HG03025 (cell line): ENCODE data around the gene ZNF19.

Source experiments
- ATAC-seq: cut with Tn5 transposase; IDR thresholded peaks from one replicate; pipeline ENCODE4 v1.9.1; 2021; ENCODE audit warnings: mild to moderate bottlenecking, moderate library complexity; ENCODE audit not compliant: unreplicated experiment, low FRiP score

Gene ZNF19

DNA sequence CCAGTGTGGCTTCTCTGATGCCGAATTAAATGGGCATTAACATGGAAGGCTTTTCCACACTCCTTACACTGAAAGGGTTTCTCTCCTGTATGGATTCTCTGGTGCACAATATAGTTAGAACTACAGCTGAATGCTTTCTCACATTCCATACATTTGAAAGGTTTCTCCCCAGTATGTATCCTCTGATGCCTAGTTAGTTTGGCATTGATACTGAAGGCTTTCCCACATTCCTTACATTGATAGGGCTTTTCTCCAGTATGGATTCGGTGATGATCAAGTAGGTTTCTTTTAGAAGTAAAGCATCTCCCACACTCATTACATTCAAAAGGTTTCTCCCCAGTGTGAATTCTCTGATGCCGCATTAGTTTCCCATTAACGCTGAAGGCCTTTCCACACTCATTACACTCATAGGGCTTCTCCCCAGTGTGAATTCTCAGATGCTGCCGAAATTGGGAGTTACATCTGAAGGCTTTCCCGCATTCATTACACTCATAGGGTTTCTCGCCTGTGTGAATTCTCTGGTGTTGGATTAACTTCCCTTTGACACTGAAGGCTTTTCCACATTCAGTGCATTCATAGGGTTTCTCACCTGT lies 40.8 kb downstream of the ZNF19 start:
- no peak for ATAC-seq

DNA sequence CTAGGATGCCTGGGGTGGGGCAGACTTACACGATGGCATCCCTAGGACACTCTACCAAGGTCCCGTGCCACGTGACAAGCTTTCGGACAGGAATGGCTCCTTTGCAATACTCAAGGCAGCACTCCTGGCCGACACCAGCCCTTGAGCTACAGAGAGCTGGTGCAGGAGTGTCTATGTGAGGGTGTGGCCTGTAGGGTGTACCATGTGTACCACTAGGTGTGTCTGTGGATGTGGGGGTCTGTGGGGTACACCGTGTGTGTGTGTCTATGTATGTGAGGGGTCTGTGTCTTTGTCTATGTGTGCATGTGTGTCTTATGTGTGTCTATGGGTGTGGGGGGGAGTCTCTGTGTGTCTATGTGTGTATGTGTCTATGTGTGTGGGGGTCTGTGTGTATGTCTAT lies 45.4 kb downstream of the ZNF19 start:
- no peak for ATAC-seq

DNA sequence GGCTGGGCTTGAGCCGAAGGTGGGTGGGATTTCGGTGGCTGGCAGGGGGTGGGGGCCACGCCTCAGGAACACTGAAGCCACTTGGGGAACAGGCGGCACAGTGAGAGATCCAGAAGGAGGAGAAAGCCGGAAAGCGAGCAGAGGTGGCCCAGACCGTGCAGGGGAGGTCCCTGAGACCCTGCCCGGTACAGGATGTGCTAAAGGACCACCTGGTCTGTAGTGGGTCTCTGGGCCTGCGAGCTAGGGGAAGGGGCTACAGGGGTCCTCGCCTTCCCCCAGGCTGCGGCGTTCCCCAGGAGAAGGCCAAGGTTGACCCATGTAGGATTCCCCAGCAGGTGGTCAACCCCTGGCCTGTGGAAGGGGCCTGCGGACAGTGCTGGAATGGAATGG lies 47.1 kb downstream of the ZNF19 start, which contains the start of gene TLE7:
Gene TLE7 (minus strand): TSS at position 4 of the 390 bp plus-strand sequence. CDS start 8,730 bp downstream, outside the sequence.
- ATAC-seq, result no peak

DNA sequence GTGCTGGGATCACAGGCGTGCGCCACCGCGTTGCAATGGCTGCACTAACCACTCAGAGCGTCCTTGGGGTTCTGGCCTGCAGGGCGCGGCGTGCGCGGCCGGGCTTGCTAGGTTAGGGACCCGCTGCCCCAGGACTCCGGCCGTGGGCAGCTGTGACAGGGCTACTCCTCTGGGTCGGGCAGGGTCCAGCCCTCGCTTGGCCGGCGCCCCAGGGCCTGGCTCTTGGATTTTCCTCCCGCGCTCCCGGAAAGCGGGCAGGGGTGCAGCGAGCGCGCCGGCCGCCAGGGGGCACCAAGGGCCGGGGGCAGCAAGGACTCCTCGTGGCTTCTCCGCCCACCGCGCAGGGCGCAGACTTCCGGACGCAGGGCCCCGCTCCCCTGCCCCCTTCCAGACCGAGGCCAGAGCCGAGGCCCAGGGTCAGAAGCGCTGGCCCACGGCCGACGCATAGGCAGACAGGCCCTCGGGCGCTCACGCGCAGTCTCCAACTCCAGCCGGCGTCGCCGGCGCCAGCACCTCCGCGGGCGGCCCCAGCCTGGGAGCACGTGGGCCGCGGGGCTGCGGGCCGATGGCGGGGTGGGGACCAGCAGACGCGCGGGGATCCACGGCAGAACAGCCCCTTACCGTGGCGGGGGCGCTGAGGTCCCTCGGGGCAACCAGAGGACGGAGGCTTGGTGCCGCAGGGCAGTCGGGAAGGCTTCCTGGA lies 47.6 kb downstream of the ZNF19 start:
- no peak for ATAC-seq

DNA sequence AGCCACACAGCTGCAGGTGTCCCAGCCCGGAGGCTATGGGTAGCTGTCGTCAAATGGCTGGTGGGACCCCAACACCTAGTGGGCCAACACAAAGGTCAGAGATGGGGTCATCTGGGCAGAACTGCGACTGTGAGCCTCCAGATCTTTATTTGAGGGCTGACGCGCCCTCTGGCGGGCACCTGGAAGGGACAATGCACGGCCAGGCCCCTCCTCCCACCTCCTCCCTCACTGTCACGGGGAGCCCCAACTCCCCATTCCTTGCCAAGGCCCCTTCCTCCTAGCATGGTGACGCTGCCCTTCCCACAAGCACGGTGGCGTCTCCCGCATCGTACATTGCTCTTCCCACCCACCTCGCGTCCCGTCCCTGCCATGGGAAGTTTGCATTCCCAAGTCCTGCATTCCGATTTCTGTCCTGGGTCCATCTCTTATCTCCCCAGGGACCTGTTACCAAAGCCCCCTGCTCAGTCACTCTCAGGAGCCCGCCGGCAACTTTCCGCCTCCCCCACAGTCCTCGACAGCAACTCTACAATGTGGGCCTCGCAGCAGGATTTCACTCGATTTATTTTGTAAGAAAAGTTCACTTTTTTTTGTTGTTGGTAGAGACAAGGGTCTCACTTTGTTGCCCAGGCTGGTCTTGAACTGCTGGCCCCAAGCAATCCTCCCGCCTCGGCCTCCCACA lies 48.3 kb downstream of the ZNF19 start:
- ATAC-seq, result no peak

DNA sequence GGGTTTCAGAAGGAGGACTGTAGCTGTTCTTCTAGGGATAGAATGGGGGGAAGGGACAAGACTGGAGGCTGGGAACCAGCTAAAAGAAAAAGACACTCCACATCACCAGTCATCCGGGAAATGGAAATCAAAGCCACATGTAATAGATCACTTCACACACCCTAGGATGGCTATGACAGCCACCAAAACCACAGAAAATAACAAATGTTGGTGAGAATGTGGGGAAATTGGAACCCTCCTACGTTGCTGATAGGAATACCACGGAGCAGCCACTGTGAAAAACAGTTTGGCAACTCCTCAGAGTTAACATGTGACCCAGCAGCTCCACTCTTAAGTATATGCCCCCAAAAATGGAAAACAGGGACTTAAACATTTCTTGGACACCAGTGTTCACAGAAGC lies 49.6 kb downstream of the ZNF19 start:
- ATAC-seq, result no peak

DNA sequence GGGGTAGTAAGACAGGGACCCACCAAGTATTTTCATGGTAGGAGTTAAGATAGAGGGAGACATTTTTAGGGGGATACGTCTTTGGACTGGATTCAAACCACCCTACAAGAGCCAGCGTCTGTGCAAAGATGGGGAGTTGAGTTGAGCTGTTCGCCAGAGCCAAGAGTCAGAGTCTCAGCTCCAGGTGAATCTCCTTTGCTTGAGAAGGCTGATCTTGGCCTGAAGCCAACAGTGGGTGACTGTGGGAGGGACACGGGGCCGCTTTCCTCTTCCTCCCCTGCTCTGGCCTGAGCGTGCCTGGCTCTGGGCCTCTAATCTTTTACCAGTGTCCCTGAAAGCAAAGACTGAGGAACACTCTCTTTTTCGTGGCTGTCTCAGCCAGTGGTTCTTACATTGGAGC lies 52.7 kb downstream of the ZNF19 start:
- no peak for ATAC-seq

DNA sequence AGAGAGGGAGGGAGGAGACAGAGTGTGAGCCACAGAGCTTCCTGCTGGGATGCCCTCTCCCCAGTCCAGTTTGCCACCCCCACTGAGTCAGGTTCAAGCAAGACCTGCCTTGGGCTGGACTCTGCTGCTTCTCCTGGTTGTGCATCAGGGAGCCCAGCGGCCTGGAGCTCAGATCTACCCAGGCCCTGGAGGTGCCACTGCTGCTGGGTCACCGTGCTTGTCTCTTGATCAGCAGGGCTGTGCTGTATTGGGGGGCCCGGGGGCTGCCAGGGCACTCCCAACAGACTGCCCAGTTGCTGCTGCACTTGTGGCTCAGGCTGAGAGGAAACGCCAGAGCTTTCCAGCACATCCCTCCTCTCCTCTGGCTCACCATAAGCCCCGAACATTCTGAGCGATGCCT lies 56.2 kb downstream of the ZNF19 start:
- ATAC-seq, result no peak

DNA sequence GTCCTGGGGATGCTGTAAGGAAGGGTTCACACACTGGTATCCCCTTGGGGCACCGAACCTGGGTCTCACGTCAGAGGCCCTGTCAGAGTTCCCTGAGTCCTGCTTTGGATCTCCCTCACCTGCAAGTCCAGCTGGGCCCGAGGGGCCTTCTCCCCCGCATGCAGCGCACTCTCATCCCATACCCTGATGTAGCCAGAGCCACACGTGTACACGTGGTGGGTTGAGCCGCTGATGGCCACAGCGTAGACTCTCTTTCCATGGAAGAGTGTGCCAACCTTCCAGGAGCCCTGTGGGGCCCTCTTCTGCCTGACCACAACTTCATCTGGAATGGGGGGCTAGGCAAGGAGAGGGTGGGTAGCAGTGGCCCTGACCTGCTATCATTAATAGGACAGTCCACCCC lies 57.1 kb downstream of the ZNF19 start:
- ATAC-seq, result no peak

DNA sequence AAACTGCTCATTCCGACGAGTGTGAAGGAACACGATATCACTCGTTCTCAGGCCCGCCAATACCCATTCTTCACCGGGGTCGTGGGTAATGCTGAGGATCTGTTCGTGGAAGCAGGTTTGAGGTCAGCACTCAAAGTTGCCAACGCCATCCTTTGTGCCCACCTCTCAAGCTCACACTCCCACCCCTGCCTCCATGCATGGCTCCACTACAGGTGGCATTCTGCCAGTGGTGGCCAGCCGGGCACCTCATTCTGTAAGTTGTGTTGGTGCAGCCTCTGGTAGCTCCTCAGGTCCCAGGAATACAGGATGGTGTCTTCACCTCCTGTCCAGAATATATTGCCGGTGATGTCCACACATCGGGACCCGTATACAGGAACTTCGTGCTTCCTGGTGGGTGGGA lies 57.9 kb downstream of the ZNF19 start:
- no peak for ATAC-seq

DNA sequence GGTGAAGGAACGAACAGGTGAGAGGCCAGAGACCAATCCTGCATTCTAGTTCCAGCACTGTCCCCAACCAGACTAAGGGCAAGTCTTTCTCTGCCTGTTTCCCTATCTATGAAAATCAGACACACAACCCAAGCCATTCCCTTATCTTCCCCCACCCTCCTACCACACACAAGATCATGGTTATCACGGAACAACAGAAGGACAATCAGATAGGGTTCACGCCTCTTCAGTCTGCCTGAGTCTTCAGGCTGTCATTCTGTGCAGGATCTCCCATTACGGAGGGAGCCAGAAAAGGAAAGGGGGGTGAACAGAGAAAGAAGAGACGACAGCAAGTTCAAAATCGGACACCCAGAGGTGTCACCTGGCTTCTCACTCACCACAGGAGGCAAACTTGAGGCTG lies 58.4 kb downstream of the ZNF19 start:
- no peak for ATAC-seq

DNA sequence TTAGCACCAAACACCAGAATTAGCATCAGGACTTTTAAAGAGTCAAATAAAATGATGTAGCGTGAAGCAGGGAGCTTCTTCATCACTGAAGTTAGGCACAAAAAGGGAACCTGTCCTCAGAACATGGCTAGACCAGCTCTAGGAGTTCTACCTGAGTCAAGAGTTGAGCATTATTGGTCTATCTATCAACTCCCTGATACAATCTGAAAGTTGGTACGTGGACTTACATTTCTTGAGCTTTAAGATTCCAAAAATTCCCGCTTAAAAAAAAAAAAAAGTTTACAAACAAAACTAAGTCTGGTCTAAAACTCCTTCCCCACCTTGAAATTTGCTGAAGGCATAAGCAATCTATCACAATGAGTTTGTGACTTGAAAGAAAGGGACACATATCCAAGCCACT lies 59.5 kb downstream of the ZNF19 start:
- ATAC-seq, result no peak

DNA sequence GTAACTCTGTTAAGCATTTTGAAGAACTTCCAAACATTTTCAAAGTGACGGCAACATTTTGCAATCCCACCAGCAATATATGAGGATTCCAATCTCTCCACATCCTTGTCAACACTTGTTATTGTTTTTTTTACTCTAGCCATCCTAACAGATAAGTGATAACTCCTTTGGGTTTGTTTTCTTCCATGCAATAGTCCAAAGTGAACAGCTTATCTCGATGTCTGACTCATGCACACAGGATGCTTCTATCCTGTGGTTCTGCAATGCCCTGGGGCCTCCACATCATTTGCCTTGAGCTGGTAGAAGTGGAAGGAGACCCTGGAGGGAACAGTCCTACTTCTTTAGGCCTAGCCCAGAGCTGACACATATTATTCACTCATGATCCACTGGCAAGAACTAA lies 60.2 kb downstream of the ZNF19 start:
- no peak for ATAC-seq

DNA sequence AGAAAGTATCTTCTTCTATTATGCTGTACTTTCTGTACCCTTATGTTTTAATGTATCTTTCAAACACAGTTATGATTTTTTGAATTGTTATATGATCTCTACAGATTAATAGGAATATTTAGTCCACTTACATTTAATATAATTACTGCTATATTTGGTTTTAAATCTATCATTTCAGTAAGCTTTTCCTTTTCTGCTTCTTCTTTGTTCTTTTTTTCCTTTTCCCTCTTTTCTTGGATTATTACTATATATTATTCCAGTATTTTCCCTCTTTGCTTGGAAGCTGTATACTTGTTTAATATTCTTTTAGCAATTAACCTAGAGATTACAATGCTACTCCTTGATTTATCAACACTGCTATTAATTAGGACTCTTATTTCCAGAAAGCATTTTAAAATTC lies 60.7 kb downstream of the ZNF19 start:
- no peak for ATAC-seq

DNA sequence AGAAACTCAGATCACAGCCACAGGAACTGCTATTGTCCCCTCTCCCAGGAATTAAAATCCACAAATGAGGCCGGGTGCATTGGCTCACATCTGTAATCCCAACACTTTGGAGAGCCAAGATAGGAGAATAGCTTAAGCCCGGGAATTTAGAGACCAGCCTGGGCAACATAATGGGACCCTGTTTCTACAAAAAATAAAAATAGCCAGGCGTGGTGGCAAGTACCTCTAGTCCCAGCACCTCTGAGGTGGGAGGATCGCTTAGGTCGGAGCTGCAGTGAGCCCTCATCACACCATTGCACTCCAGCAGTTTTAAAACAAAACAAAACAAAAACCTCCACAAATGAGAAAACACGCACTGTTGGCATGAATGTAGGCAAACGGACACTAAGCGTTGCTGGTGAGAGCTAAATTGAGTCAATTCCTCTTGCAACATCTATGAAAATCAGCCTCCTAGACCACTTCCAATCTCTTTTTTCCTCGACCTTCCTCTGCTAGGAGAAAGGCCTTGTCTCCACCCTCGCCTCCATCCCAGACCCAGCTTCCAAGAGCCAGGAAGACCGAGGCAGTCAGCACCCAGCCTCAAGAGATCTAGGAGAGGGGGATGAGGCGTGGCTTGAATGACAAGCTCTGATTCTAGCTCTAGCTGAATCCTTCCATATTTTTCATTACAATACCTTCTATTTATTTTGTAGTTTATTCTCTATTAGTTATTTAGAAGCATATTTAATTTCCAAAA lies 62.1 kb downstream of the ZNF19 start:
- no peak for ATAC-seq

DNA sequence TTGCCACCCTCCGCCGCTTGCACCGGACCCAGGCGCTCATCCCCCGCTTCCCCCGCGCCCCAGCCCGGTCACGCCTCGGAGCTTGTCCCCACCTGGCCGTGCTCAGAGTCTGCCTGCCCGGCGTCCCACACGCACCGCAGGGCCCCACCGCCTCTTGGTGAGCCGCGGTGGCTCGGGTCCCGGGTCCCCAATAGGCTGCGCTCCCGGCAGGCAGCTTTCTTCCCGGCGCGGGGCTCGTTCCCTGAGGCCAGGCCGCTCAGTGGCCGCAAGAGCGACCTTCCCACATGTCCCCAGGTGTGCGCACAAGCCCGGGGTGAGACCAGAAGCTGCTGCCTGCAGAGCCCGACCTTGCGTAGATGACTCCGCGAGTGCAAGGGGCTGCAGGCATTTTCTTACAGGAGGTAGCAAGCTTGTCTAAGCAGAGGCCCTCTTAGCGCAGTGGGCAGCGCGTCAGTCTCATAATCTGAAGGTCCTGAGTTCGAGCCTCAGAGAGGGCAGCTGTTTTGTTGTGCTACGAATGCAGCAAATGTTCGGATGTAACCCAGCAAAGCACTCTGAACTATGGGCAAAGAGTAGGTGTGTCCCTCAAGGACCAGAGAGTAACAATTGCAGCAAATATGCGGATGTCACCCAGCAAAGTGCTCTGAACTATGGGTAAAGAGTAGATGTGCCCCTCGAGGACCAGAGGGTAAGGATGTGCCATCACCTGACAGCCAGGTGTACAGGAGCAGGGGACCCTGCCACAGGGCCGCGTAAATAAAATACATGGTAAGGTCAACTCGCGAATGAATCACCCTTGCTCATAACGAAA lies 62.9 kb downstream of the ZNF19 start:
- no peak for ATAC-seq

DNA sequence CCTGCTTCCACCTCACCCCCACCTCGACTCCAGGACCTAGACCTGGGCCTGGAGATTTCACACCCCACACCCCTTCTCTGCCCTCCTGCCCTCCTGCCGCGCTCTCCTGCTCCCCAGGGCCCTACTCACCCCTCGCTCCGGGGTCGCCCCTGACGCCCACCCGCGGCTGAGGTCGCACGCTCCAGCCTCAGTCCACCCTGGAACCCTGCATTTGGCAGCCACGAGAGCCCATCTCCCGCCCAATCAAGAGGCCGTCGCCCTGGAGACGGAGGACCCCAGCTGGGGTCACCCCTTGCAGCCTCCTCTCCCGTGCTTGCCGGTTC lies 63.4 kb downstream of the ZNF19 start:
- ATAC-seq, result no peak

DNA sequence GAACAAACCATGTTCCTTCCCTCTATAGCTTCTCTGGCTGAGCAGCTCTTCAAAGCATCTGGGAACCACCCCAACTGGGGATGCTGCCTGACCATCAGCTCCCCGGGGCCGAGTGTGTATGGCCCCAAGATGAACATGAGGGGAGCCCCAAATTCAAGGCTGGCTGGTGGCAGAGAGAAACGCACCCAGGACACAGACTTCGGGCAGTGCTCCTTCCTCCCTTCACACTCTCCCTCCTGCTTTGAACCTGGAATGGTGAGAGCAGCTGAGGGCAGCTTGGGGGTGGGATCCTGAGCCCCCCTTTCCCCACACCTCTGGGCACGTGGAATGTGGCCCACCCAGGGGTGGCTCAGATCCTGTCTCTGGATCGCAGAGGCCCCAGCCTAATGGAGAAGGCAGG lies 64.5 kb downstream of the ZNF19 start:
- no peak for ATAC-seq

DNA sequence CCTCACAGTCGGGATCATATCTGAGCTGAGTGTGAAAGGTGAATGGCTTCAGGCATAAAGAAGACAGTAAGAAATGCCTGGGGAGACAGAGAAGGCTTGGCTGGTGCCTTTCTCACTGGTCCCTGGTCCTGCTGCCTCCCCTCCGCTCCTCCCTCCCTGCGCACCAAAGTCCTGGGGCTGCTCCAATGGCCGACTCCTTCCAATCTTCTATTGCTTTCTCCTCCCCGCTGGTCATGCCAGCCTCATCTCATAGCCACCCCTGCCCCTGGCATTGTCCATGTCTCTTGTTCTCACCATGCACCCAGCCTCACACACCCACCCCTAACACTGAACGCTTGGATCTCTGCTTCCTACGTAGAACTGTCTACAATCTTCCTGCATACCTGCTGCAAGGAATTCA lies 65.3 kb downstream of the ZNF19 start:
- ATAC-seq, result no peak
